Activated T-cell treated with anti-CD3 and anti-CD28 coated beads for 24 hours (primary cell): Measurements from ENCODE around the gene LRRC49.
"Not testable (repeated sequence)": the region's sequence is repeated elsewhere in the genome, so short reads cannot be mapped to it uniquely, and the experiment has no call there.

ENCODE experiments used
- DNase-seq: peaks from one replicate; pipeline ENCODE4 v3.0.0-alpha.2; 2020; ENCODE audit warnings: low read depth

LRRC49 gene

GRCh38 chr15:70923311-70924080, 30.9 kb downstream of the LRRC49 start:
- no peak for DNase-seq

GRCh38 chr15:70926914-70927313, 34.3 kb downstream of the LRRC49 start:
- not testable (repeated sequence) for DNase-seq

- no peak for DNase-seq
Observed at GRCh38 chr15:70931821-70932220, 39.2 kb downstream of the LRRC49 start.

- DNase-seq = no peak
Observed at GRCh38 chr15:70932397-70932796, 39.8 kb downstream of the LRRC49 start.

GRCh38 chr15:70933411-70933810, 40.8 kb downstream of the LRRC49 start:
- DNase-seq = no peak

GRCh38 chr15:70935631-70936030, 43.0 kb downstream of the LRRC49 start:
- no peak for DNase-seq

- DNase-seq = no peak
Observed at GRCh38 chr15:70936326-70936725, 43.7 kb downstream of the LRRC49 start.

GRCh38 chr15:70943285-70943684, 50.7 kb downstream of the LRRC49 start:
- DNase-seq = not testable (repeated sequence)

GRCh38 chr15:70947351-70948335, 55.0 kb downstream of the LRRC49 start:
- DNase-seq = no peak

GRCh38 chr15:70950953-70951352, 58.3 kb downstream of the LRRC49 start:
- DNase-seq = no peak

- DNase-seq = no peak
Observed at GRCh38 chr15:70954171-70954570, 61.5 kb downstream of the LRRC49 start.

- no peak for DNase-seq
Observed at GRCh38 chr15:70954733-70955132, 62.1 kb downstream of the LRRC49 start.

- no peak for DNase-seq
Observed at GRCh38 chr15:70955151-70955550, 62.5 kb downstream of the LRRC49 start.

- no peak for DNase-seq
Observed at GRCh38 chr15:70956201-70956995, 63.8 kb downstream of the LRRC49 start.

- DNase-seq = no peak
Observed at GRCh38 chr15:70962084-70962483, 69.5 kb downstream of the LRRC49 start.

- DNase-seq = no peak
Observed at GRCh38 chr15:70963199-70963598, 70.6 kb downstream of the LRRC49 start.

GRCh38 chr15:70964058-70964457, 71.4 kb downstream of the LRRC49 start:
- no peak for DNase-seq

- DNase-seq = no peak
Observed at GRCh38 chr15:70964686-70965085, 72.1 kb downstream of the LRRC49 start.

- no peak for DNase-seq
Observed at GRCh38 chr15:70967646-70968045, 75.0 kb downstream of the LRRC49 start.

- no peak for DNase-seq
Observed at GRCh38 chr15:70974004-70974832, 81.6 kb downstream of the LRRC49 start.

- DNase-seq = no peak
Observed at GRCh38 chr15:70976851-70977250, 84.2 kb downstream of the LRRC49 start.
